Fibroblast of lung (primary cell): ENCODE measurements around the gene SHISAL2B. TPM values are rescaled to one million over a fixed set of nuclear protein-coding genes. Genes with fewer than 3 reads are reported as not detected.
"Not testable (repeated sequence)": the region's sequence is repeated elsewhere in the genome, so short reads cannot be mapped to it uniquely, and the experiment has no call there.

Source experiments
- DNase-seq, 2 donors: peaks; one replicate each; pipeline versions ENCODE4 v3.0.0 to v3.0.0-alpha.2; 2010; ENCODE audit warnings: low read depth in 2 of 2
- H2AFZ ChIP-seq: 2 replicates; pipeline ENCODE4 v1.5.1; 2012; ENCODE audit warnings: low read length, control low read depth, inconsistent platforms
- H3K27ac ChIP-seq: 2 replicates; pipeline ENCODE4 v1.5.1; 2011; ENCODE audit warnings: low read length, control low read depth; ENCODE audit not compliant: insufficient read depth
- H3K27me3 ChIP-seq: 2 replicates; pipeline ENCODE4 v1.5.1; 2011; ENCODE audit warnings: mild to moderate bottlenecking, low read length; ENCODE audit not compliant: control insufficient read depth, insufficient read depth
- H3K36me3 ChIP-seq: 2 replicates; pipeline ENCODE4 v1.5.1; 2011; ENCODE audit warnings: low read length; ENCODE audit not compliant: control insufficient read depth, insufficient read depth
- H3K4me1 ChIP-seq: 2 replicates; pipeline ENCODE4 v1.5.1; 2011; ENCODE audit warnings: low read length; ENCODE audit not compliant: control insufficient read depth, insufficient read depth; ENCODE audit errors: extremely low read depth
- H3K4me2 ChIP-seq: 2 replicates; pipeline ENCODE4 v1.5.1; 2011; ENCODE audit warnings: low read length, control low read depth; ENCODE audit not compliant: insufficient read depth; ENCODE audit errors: extremely low read depth
- H3K4me3 ChIP-seq, 4 experiments: fragments of 200-600 bp in 1 of 4; sonication (generic) in 1 of 4; replicated peaks in 1 of 4; 2 replicates each; pipeline ENCODE4 v1.5.1; 2011 to 2016; ENCODE audit warnings: low read length in 4 of 4, low read depth in 3 of 4, mild to moderate bottlenecking in 3 of 4, control low read depth in 2 of 4, inconsistent platforms in 1 of 4, mixed read lengths in 1 of 4; ENCODE audit not compliant: insufficient read depth in 1 of 4; ENCODE audit errors: control extremely low read depth in 1 of 4
- H3K79me2 ChIP-seq: 2 replicates; pipeline ENCODE4 v1.5.1; 2012; ENCODE audit warnings: mild to moderate bottlenecking, low read length, inconsistent platforms; ENCODE audit not compliant: control insufficient read depth, insufficient read depth
- H3K9ac ChIP-seq: 2 replicates; pipeline ENCODE4 v1.5.1; 2011; ENCODE audit warnings: mild to moderate bottlenecking, low read length, control low read depth; ENCODE audit not compliant: insufficient read depth
- H3K9me3 ChIP-seq: 2 replicates; pipeline ENCODE4 v1.5.1; 2012; ENCODE audit warnings: low read depth, low read length; ENCODE audit not compliant: control insufficient read depth, insufficient read depth
- H4K20me1 ChIP-seq: 2 replicates; pipeline ENCODE4 v1.5.1; 2011; ENCODE audit warnings: low read length; ENCODE audit not compliant: control insufficient read depth, insufficient read depth; ENCODE audit errors: extremely low read depth
- EZH2 ChIP-seq: IDR thresholded peaks from 2 replicates; pipeline ENCODE4 v1.5.1; 2012; ENCODE audit warnings: low read length, control low read depth, mild to moderate bottlenecking; ENCODE audit errors: missing control alignments
- polyA plus RNA-seq, 2 donors: library from polyadenylated mRNA; depleted of rRNA in 1 of 2; stranded (reverse) in 1 of 2; unstranded in 1 of 2; fragments of >200 nt; gene quantifications; 2 replicates each; pipeline ENCODE4 v1.2.1, GENCODE V29; 2011 to 2012; ENCODE audit warnings: missing spikeins in 1 of 2
- total RNA-seq: library from RNA; depleted of rRNA; stranded (reverse); fragments of >200 nt; gene quantifications from 2 replicates; pipeline ENCODE4 v1.2.1, GENCODE V29; 2014
- TF ChIP-seq, protein P1 (sequence below), 2 donors: IDR thresholded peaks in 1 of 2; conservative IDR thresholded peaks in 1 of 2; 1 replicate in 1 of 2; 2 replicates in 1 of 2; pipeline ENCODE4 v1.5.1; 2011 to 2012; ENCODE audit warnings: low read length in 2 of 2, control low read depth in 1 of 2, inconsistent platforms in 1 of 2, low read depth in 1 of 2, mild to moderate bottlenecking in 1 of 2

The SHISAL2B gene
- total and polyA plus RNA-seq, 2 donors (not counting 1 experiment from before 2014, with no cell fraction given) = not detected

- H3K4me3 ChIP-seq = no peak overlapping the region
- DNase-seq = peak in 1 of 2 donors; percentile 2
- H3K27me3 ChIP-seq = peaks cover 26% of the 10 kb centered on the region
- no peaks in the 10 kb centered on the region for H3K79me2 ChIP-seq
- no peak overlapping the region for H2AFZ ChIP-seq
- no peak overlapping the region for H3K27ac ChIP-seq
- H4K20me1 ChIP-seq = no peaks in the 10 kb centered on the region
- H3K4me1 ChIP-seq = no peaks in the 10 kb centered on the region
- no peak overlapping the region for H3K4me2 ChIP-seq
- no peaks in the 10 kb centered on the region for H3K9me3 ChIP-seq
- H3K36me3 ChIP-seq = no peaks in the 10 kb centered on the region
- peak; percentile 68 for TF ChIP-seq EZH2
- TF ChIP-seq, protein P1, sequence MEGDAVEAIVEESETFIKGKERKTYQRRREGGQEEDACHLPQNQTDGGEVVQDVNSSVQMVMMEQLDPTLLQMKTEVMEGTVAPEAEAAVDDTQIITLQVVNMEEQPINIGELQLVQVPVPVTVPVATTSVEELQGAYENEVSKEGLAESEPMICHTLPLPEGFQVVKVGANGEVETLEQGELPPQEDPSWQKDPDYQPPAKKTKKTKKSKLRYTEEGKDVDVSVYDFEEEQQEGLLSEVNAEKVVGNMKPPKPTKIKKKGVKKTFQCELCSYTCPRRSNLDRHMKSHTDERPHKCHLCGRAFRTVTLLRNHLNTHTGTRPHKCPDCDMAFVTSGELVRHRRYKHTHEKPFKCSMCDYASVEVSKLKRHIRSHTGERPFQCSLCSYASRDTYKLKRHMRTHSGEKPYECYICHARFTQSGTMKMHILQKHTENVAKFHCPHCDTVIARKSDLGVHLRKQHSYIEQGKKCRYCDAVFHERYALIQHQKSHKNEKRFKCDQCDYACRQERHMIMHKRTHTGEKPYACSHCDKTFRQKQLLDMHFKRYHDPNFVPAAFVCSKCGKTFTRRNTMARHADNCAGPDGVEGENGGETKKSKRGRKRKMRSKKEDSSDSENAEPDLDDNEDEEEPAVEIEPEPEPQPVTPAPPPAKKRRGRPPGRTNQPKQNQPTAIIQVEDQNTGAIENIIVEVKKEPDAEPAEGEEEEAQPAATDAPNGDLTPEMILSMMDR (conservative IDR thresholded peaks at IDR 0.05 in 1 of 2, IDR thresholded peaks at IDR 0.05 in 1 of 2; ENCODE audit: low read depth in 1 of 2, low read length in 2 of 2) = no peak
- H3K9ac ChIP-seq = no peak overlapping the region
Measured at GRCh38 chr5:64691291-64691690, 988 bp downstream of the SHISAL2B start.

- H3K4me2 ChIP-seq = no peak overlapping the region
- H4K20me1 ChIP-seq = no peaks in the 10 kb centered on the region
- peaks cover 22% of the 10 kb centered on the region for H3K27me3 ChIP-seq
- H3K27ac ChIP-seq = no peak overlapping the region
- TF ChIP-seq, protein P1 (conservative IDR thresholded peaks at IDR 0.05 in 1 of 2, IDR thresholded peaks at IDR 0.05 in 1 of 2; ENCODE audit: low read depth in 1 of 2, low read length in 2 of 2) = no peak
- TF ChIP-seq EZH2 = no peak
- no peak overlapping the region for H2AFZ ChIP-seq
- no peaks in the 10 kb centered on the region for H3K36me3 ChIP-seq
- no peaks in the 10 kb centered on the region for H3K4me1 ChIP-seq
- H3K9ac ChIP-seq = no peak overlapping the region
- no peaks in the 10 kb centered on the region for H3K79me2 ChIP-seq
- no peaks in the 10 kb centered on the region for H3K9me3 ChIP-seq
- no peak overlapping the region for H3K4me3 ChIP-seq
- no peak for DNase-seq
Measured at GRCh38 chr5:64693636-64694035, 3.3 kb downstream of the SHISAL2B start.

GRCh38 chr5:64696414-64696813 is 6.1 kb downstream of the SHISAL2B start:
- H3K27ac ChIP-seq, H3K36me3 ChIP-seq, H2AFZ ChIP-seq: not testable (repeated sequence)

More at GRCh38 chr5:64696414-64696813, 6.1 kb downstream of the SHISAL2B start:
- not testable (repeated sequence) for H3K4me1 ChIP-seq, H3K9me3 ChIP-seq, H4K20me1 ChIP-seq, H3K4me3 ChIP-seq, H3K9ac ChIP-seq, H3K4me2 ChIP-seq, H3K27me3 ChIP-seq, H3K79me2 ChIP-seq, DNase-seq
